Liver (tissue), 9 donors: ENCODE data around the gene EZH1. TPM values are rescaled to one million over a fixed set of nuclear protein-coding genes. Genes with fewer than 3 reads are reported as not detected.

ENCODE experiments used
- DNase-seq: peaks from one replicate; pipeline ENCODE4 v3.0.0-alpha.2; 2017; ENCODE audit warnings: low spot score
- H3K27ac ChIP-seq, 2 donors: one replicate each; pipeline ENCODE4 v1.7.0; 2013; ENCODE audit warnings: inconsistent platforms in 2 of 2, low read length in 2 of 2, control low read depth in 1 of 2, low read depth in 1 of 2, mild to moderate bottlenecking in 1 of 2
- H3K27me3 ChIP-seq, 4 donors: one replicate each; pipeline versions ENCODE4 v1.6.1 to v1.7.0; 2013; ENCODE audit warnings: low read length in 3 of 4, inconsistent platforms in 1 of 4, mild to moderate bottlenecking in 1 of 4, moderate library complexity in 1 of 4; ENCODE audit not compliant: control insufficient read depth in 4 of 4, insufficient read depth in 4 of 4
- H3K36me3 ChIP-seq, 4 donors: one replicate each; pipeline versions ENCODE4 v1.6.1 to v1.7.0; 2013; ENCODE audit warnings: low read length in 3 of 4, mild to moderate bottlenecking in 3 of 4, low read depth in 1 of 4, moderate library complexity in 1 of 4; ENCODE audit not compliant: control insufficient read depth in 4 of 4, insufficient read depth in 3 of 4
- H3K4me1 ChIP-seq, 4 donors: one replicate each; pipeline versions ENCODE4 v1.6.1 to v1.7.0; 2013; ENCODE audit warnings: low read length in 3 of 4, mild to moderate bottlenecking in 3 of 4, moderate library complexity in 1 of 4; ENCODE audit not compliant: control insufficient read depth in 4 of 4, insufficient read depth in 4 of 4
- H3K4me3 ChIP-seq, 3 donors: one replicate each; pipeline versions ENCODE4 v1.6.1 to v1.7.0; 2013; ENCODE audit warnings: low read length in 3 of 3, control low read depth in 1 of 3, low read depth in 1 of 3, mild to moderate bottlenecking in 1 of 3
- H3K9ac ChIP-seq, 2 donors: one replicate each; pipeline ENCODE4 v1.7.0; 2013; ENCODE audit warnings: low read length in 2 of 2, mild to moderate bottlenecking in 2 of 2, moderate library complexity in 2 of 2, control low read depth in 1 of 2, low read depth in 1 of 2
- H3K9me3 ChIP-seq, 4 donors: one replicate each; pipeline versions ENCODE4 v1.6.1 to v1.7.0; 2013; ENCODE audit warnings: low read length in 3 of 4; ENCODE audit not compliant: control insufficient read depth in 4 of 4
- CTCF ChIP-seq: fragments of 150-350 bp; IDR thresholded peaks from 2 replicates; pipeline ENCODE4 v1.5.1; 2017; ENCODE audit warnings: improper control_type of control experiment, low read depth, low read length; ENCODE audit not compliant: missing input control
- EGR1 ChIP-seq, 2 donors: IDR thresholded peaks; 2 replicates each; pipeline ENCODE4 v1.6.1; 2016 to 2018; ENCODE audit warnings: antibody characterized with exemption in 2 of 2, low read depth in 2 of 2
- FOXA1 ChIP-seq: IDR thresholded peaks from 2 replicates; pipeline ENCODE4 v1.6.1; 2016; ENCODE audit warnings: antibody characterized with exemption
- FOXA2 ChIP-seq: IDR thresholded peaks from 2 replicates; pipeline ENCODE4 v1.6.1; 2016; ENCODE audit warnings: antibody characterized with exemption
- GABPA ChIP-seq, 2 donors: IDR thresholded peaks in 1 of 2; conservative IDR thresholded peaks in 1 of 2; 2 replicates each; pipeline ENCODE4 v1.6.1; 2016; ENCODE audit warnings: antibody characterized with exemption in 2 of 2, mild to moderate bottlenecking in 1 of 2, moderate library complexity in 1 of 2
- HNF4A ChIP-seq, 2 donors: conservative IDR thresholded peaks; 2 replicates each; pipeline ENCODE4 v1.6.1; 2016; ENCODE audit warnings: antibody characterized with exemption in 2 of 2, mild to moderate bottlenecking in 2 of 2
- HNF4G ChIP-seq: IDR thresholded peaks from 2 replicates; pipeline ENCODE4 v1.6.1; 2016; ENCODE audit warnings: antibody characterized with exemption
- JUND ChIP-seq, 2 donors: IDR thresholded peaks; 2 replicates each; pipeline ENCODE4 v1.6.1; 2016; ENCODE audit warnings: antibody characterized with exemption in 2 of 2
- NR2F2 ChIP-seq: IDR thresholded peaks from 2 replicates; pipeline ENCODE4 v1.6.1; 2016; ENCODE audit warnings: antibody characterized with exemption
- RAD21 ChIP-seq, 2 donors: IDR thresholded peaks; 2 replicates each; pipeline ENCODE4 v1.6.1; 2016; ENCODE audit warnings: antibody characterized with exemption in 2 of 2, mild to moderate bottlenecking in 2 of 2
- REST ChIP-seq: IDR thresholded peaks from 2 replicates; pipeline ENCODE4 v1.6.1; 2016; ENCODE audit warnings: antibody characterized with exemption, mild to moderate bottlenecking
- RXRA ChIP-seq, 2 donors: IDR thresholded peaks; 2 replicates each; pipeline ENCODE4 v1.6.1; 2017 to 2018; ENCODE audit warnings: antibody characterized with exemption in 2 of 2, mild to moderate bottlenecking in 1 of 2
- SP1 ChIP-seq: IDR thresholded peaks from 2 replicates; pipeline ENCODE4 v1.6.1; 2018; ENCODE audit warnings: antibody characterized with exemption, mild to moderate bottlenecking
- TAF1 ChIP-seq: conservative IDR thresholded peaks from 2 replicates; pipeline ENCODE4 v1.6.1; 2016; ENCODE audit warnings: antibody characterized with exemption, mild to moderate bottlenecking
- YY1 ChIP-seq: IDR thresholded peaks from 2 replicates; pipeline ENCODE4 v1.6.1; 2016; ENCODE audit warnings: antibody characterized with exemption, mild to moderate bottlenecking
- WGBS: extraction: QIAGEN DNeasy Blood & Tissue Kit; methylation state at CpG from one replicate; pipeline ENCODE4 v1.1.7; 2013; 5-methylcytosine and 5-hydroxymethylcytosine counted together
- polyA plus RNA-seq, 2 donors: library from polyadenylated mRNA; stranded (reverse) in 1 of 2; unstranded in 1 of 2; fragments of 200-250 nt in 1 of 2; fragments of >200 nt in 1 of 2; fragmentation: Nextera tagmentation in 1 of 2; extraction: Ambion mirVana in 1 of 2; gene quantifications; one replicate each; pipeline versions ENCODE4 v1.2.1 to v1.2.3, GENCODE V29; 2013 to 2015
- total RNA-seq, 2 donors: library from RNA; depleted of rRNA; stranded (reverse); fragments of >200 nt; gene quantifications; one replicate each; pipeline ENCODE4 v1.2.3, GENCODE V29; 2014
- TF ChIP-seq, protein P1 (sequence below): IDR thresholded peaks from 2 replicates; pipeline ENCODE4 v1.6.1; 2016; ENCODE audit warnings: antibody characterized with exemption
- TF ChIP-seq, protein P2 (sequence below): IDR thresholded peaks from 2 replicates; pipeline ENCODE4 v1.6.1; 2016; ENCODE audit warnings: antibody characterized with exemption
- TF ChIP-seq, protein P3 (sequence below): IDR thresholded peaks from 2 replicates; pipeline ENCODE4 v1.6.1; 2016; ENCODE audit warnings: antibody characterized with exemption
- donor health status: healthy.
- donor health status: healthy.
- donor health status: healthy.
- donor health status: healthy.
- donor health status: healthy.

Gene EZH1
- total and polyA plus RNA-seq, 4 donors = 4.3 to 18.3 (median 10.9) TPM

DNA sequence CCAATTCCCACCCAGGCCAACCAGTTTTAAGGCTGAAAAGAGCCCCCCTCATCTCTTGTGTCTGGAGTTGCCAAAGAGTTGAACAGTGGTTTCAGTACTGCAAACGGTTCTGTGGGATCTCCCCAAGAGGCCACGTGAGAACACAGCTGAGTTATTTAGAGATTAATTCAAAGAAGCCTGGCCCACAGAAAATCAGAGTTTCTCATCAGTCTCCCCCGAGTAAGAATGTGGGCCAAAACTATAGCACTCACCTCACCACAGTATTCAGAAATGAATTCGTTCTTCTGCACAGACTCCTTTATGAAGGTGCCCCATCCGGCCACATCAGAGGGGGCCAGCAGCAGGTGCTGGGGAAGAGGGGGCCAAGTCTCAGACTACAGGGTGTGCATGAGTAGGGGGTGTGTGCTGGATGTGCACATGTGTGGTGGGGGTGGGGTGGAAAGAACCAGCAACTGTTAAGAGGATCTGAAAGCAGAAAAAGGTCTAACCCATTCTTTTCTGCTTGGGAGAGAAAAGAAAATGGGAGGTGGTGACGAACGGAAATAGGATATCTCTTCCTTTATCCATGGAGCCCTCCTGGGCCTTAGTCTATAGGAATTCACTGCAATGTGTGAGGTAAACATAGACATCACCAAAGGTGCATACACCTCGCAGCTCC is 39.9 kb downstream of the EZH1 start:
- Histone ChIP-seq H3K9ac (no peak overlapping the region), H3K9me3 (no peaks in the 10 kb centered on the region), H3K27me3 (no peaks in the 10 kb centered on the region), H3K36me3 (peaks cover 14 to 86% (median 59%) of the 10 kb centered on the region in 4 donors), H3K4me3 (no peak overlapping the region), H3K4me1 (no peaks in the 10 kb centered on the region), H3K27ac (no peak overlapping the region)
- TF ChIP-seq, protein P1, sequence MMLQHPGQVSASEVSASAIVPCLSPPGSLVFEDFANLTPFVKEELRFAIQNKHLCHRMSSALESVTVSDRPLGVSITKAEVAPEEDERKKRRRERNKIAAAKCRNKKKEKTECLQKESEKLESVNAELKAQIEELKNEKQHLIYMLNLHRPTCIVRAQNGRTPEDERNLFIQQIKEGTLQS = no peak
- no peak for TF ChIP-seq FOXA1
- TF ChIP-seq FOXA2 = no peak
- no peak for TF ChIP-seq CTCF
- no peak for TF ChIP-seq EGR1 (IDR thresholded peaks at IDR 0.05; ENCODE audit: low read depth in 2 of 2)
- TF ChIP-seq NR2F2 = no peak
- no peak for TF ChIP-seq TAF1
- no peak for TF ChIP-seq HNF4G
- TF ChIP-seq REST = no peak
- TF ChIP-seq, protein P2, sequence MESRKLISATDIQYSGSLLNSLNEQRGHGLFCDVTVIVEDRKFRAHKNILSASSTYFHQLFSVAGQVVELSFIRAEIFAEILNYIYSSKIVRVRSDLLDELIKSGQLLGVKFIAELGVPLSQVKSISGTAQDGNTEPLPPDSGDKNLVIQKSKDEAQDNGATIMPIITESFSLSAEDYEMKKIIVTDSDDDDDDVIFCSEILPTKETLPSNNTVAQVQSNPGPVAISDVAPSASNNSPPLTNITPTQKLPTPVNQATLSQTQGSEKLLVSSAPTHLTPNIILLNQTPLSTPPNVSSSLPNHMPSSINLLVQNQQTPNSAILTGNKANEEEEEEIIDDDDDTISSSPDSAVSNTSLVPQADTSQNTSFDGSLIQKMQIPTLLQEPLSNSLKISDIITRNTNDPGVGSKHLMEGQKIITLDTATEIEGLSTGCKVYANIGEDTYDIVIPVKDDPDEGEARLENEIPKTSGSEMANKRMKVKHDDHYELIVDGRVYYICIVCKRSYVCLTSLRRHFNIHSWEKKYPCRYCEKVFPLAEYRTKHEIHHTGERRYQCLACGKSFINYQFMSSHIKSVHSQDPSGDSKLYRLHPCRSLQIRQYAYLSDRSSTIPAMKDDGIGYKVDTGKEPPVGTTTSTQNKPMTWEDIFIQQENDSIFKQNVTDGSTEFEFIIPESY = no peak
- no peak for TF ChIP-seq RXRA (IDR thresholded peaks at IDR 0.05)
- no peak for TF ChIP-seq SP1
- TF ChIP-seq JUND (IDR thresholded peaks at IDR 0.05) = no peak
- TF ChIP-seq GABPA (IDR thresholded peaks at IDR 0.05 in 1 of 2, conservative IDR thresholded peaks at IDR 0.05 in 1 of 2) = no peak
- no peak for TF ChIP-seq HNF4A (conservative IDR thresholded peaks at IDR 0.05)
- no peak for TF ChIP-seq YY1
- no peak for TF ChIP-seq RAD21 (IDR thresholded peaks at IDR 0.05)
- TF ChIP-seq, protein P3, sequence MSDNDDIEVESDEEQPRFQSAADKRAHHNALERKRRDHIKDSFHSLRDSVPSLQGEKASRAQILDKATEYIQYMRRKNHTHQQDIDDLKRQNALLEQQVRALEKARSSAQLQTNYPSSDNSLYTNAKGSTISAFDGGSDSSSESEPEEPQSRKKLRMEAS = no peak
- 85% methylated on average over 8 of the region's 8 CpGs for WGBS
- DNase-seq = no peak
